Caco-2 (cell line): ENCODE measurements around the gene ELMOD1. TPM values are rescaled to one million over a fixed set of nuclear protein-coding genes. Genes with fewer than 3 reads are reported as not detected.

Source experiments
- BruUV-seq: library from RNA; stranded (reverse); fragments of 400-500 nt; replicated peaks from 2 replicates; lab custom pipeline; 2021; lab: Mats Ljungman, UMichigan
- CTCF ChIA-PET: fragments of 300-600 bp; sonication (Branson Sonifier 250); formaldehyde crosslinking; loops from one replicate; lab custom pipeline; 2022; ENCODE audit warnings: antibody characterized with exemption; lab: Charles Lee
- POLR2A ChIA-PET: fragments of 300-600 bp; sonication (Branson Sonifier 250); formaldehyde crosslinking; loops from one replicate; lab custom pipeline; 2022; ENCODE audit warnings: antibody characterized with exemption; lab: Charles Lee
- DNase-seq, 2 experiments: peaks; one replicate each; pipeline versions ENCODE4 v3.0.0 to v3.0.0-alpha.2; 2020 to 2022
- H3K27me3 ChIP-seq: replicated peaks from 2 replicates; pipeline ENCODE4 v1.6.0; 2011; ENCODE audit warnings: low read length; ENCODE audit not compliant: control insufficient read depth, insufficient read depth
- H3K36me3 ChIP-seq: 2 replicates; pipeline ENCODE4 v1.5.1; 2011; ENCODE audit warnings: low read length; ENCODE audit not compliant: control insufficient read depth, insufficient read depth
- H3K4me1 ChIP-seq: fragments of 250-450 bp; sonication (Bioruptor Pico); 2 replicates; pipeline ENCODE4 v1.5.1; 2020; ENCODE audit warnings: mild to moderate bottlenecking
- H3K4me3 ChIP-seq: 2 replicates; pipeline ENCODE4 v1.5.1; 2011; ENCODE audit warnings: low read depth, mild to moderate bottlenecking, control low read depth, low read length
- H3K9me3 ChIP-seq: fragments of 250-450 bp; sonication (Bioruptor Pico); 2 replicates; pipeline ENCODE4 v1.5.1; 2020; ENCODE audit warnings: mild to moderate bottlenecking, moderate library complexity
- H3K27ac Mint-ChIP-seq: one replicate; pipeline ENCODE4 v1.8.0; 2022; ENCODE audit warnings: mixed read lengths; ENCODE audit not compliant: unreplicated experiment
- H3K27me3 Mint-ChIP-seq: one replicate; pipeline ENCODE4 v1.8.0; 2022; ENCODE audit warnings: mixed read lengths; ENCODE audit not compliant: insufficient read depth, unreplicated experiment
- H3K36me3 Mint-ChIP-seq: one replicate; pipeline ENCODE4 v1.8.0; 2022; ENCODE audit warnings: mild to moderate bottlenecking, mixed read lengths; ENCODE audit not compliant: insufficient read depth, unreplicated experiment
- H3K4me1 Mint-ChIP-seq: one replicate; pipeline ENCODE4 v1.8.0; 2022; ENCODE audit warnings: low read depth, mixed read lengths; ENCODE audit not compliant: unreplicated experiment
- H3K4me3 Mint-ChIP-seq: one replicate; pipeline ENCODE4 v1.8.0; 2022; ENCODE audit warnings: mild to moderate bottlenecking, moderate library complexity, mixed read lengths; ENCODE audit not compliant: unreplicated experiment
- H3K9me3 Mint-ChIP-seq: one replicate; pipeline ENCODE4 v1.8.0; 2022; ENCODE audit warnings: mixed read lengths; ENCODE audit not compliant: unreplicated experiment
- intact Hi-C: fragments of 100-400 bp; cut with micrococcal nuclease; formaldehyde crosslinking; loops from one replicate; pipeline ENCODE4 v1.10.0; 2022; ENCODE audit not compliant: unreplicated experiment
- total RNA-seq: library from RNA; stranded (reverse); gene quantifications from 2 replicates; pipeline ENCODE4 v1.2.3, GENCODE V29; 2022
- TF ChIP-seq, protein P1 (sequence below), 2 experiments: fragments of 200-600 bp in 1 of 2; IDR thresholded peaks; 1 replicate in 1 of 2; 2 replicates in 1 of 2; pipeline versions ENCODE4 v1.5.1 to v1.8.0; 2011 to 2022; ENCODE audit warnings: antibody characterized with exemption in 1 of 2, control low read depth in 1 of 2, inconsistent platforms in 1 of 2, low read depth in 1 of 2, low read length in 1 of 2, mild to moderate bottlenecking in 1 of 2, moderate library complexity in 1 of 2; ENCODE audit not compliant: insufficient read depth in 1 of 2, severe bottlenecking in 1 of 2, unreplicated experiment in 1 of 2

The ELMOD1 gene
- total RNA-seq, 1 experiment from 2014 or later = not detected

DNA sequence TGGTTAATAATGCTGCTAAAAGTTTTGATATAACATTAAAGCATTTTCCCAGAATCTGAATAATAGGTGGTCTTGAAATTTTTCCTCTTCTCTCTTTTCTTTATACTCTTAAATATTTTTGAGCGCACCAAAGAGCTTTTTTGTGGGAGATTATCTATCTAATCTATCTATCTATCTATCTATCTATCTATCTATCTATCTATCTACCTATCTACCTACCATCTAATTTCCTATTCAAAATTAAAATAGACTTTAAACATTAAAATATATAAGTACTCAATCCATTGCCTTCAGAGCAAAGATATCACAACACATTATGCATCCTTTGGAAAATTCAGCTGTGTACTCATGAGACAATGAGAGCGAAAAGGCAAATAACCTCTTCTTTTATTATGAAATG is 55.8 kb downstream of the ELMOD1 start:
- peaks cover 19% of the 10 kb centered on the region for H3K27me3 Mint-ChIP-seq
- CTCF ChIA-PET = no interaction called here
- POLR2A ChIA-PET = interaction anchor here (0.6 kb wide), 1 partner anchor 13 kb away, joined by 3 read pairs; no protein-coding TSS in a partner anchor
- TF ChIP-seq, protein P1, sequence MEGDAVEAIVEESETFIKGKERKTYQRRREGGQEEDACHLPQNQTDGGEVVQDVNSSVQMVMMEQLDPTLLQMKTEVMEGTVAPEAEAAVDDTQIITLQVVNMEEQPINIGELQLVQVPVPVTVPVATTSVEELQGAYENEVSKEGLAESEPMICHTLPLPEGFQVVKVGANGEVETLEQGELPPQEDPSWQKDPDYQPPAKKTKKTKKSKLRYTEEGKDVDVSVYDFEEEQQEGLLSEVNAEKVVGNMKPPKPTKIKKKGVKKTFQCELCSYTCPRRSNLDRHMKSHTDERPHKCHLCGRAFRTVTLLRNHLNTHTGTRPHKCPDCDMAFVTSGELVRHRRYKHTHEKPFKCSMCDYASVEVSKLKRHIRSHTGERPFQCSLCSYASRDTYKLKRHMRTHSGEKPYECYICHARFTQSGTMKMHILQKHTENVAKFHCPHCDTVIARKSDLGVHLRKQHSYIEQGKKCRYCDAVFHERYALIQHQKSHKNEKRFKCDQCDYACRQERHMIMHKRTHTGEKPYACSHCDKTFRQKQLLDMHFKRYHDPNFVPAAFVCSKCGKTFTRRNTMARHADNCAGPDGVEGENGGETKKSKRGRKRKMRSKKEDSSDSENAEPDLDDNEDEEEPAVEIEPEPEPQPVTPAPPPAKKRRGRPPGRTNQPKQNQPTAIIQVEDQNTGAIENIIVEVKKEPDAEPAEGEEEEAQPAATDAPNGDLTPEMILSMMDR (IDR thresholded peaks at IDR 0.05; ENCODE audit: insufficient read depth in 1 of 2, low read depth in 1 of 2, low read length in 1 of 2, severe bottlenecking in 1 of 2, unreplicated experiment in 1 of 2) = no peak
- no peaks in the 10 kb centered on the region for H3K27me3 ChIP-seq
- no peaks in the 10 kb centered on the region for H3K4me1 Mint-ChIP-seq
- no peaks in the 10 kb centered on the region for H3K36me3 Mint-ChIP-seq
- H3K9me3 Mint-ChIP-seq = no peaks in the 10 kb centered on the region
- no peaks in the 10 kb centered on the region for H3K9me3 ChIP-seq
- intact Hi-C loops = no loop called here
- no peak for DNase-seq
- no peaks in the 10 kb centered on the region for H3K36me3 ChIP-seq
- BruUV-seq = no TSS peak
- no peaks in the 10 kb centered on the region for H3K4me1 ChIP-seq
- H3K4me3 Mint-ChIP-seq = no peak overlapping the region
- no peak overlapping the region for H3K27ac Mint-ChIP-seq
- H3K4me3 ChIP-seq = no peak overlapping the region

DNA sequence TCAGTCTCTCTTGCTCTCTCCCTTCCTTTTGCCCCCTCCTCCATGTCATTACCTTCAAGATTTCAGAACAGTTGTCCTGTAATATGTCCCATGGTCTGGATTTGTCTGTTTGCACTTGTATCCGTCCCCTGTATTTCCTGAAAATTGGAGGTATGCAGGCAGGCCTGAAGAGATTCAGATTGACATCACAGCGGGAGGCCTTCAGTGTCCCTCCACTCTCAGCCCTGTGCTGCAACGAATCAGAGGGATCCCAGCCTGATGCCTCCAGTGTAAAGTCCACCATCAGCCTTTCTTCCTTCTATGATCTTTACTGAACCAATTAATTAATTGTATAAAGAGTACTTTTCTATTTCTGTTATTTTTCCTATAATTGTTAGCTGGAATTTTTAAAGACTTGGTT is 57.3 kb downstream of the ELMOD1 start:
- Histone ChIP-seq H3K27me3 (no peaks in the 10 kb centered on the region), H3K4me3 (no peak overlapping the region), H3K9me3 (no peaks in the 10 kb centered on the region), H3K36me3 (no peaks in the 10 kb centered on the region), H3K4me1 (no peaks in the 10 kb centered on the region)
- intact Hi-C loops = no loop called here
- no peak overlapping the region for H3K4me3 Mint-ChIP-seq
- no peaks in the 10 kb centered on the region for H3K36me3 Mint-ChIP-seq
- peaks cover 22% of the 10 kb centered on the region for H3K27me3 Mint-ChIP-seq
- no peaks in the 10 kb centered on the region for H3K9me3 Mint-ChIP-seq
- BruUV-seq = no TSS peak
- DNase-seq = no peak
- ChIA-PET POLR2A (no interaction called here), CTCF (no interaction called here)
- no peak overlapping the region for H3K27ac Mint-ChIP-seq
- no peaks in the 10 kb centered on the region for H3K4me1 Mint-ChIP-seq
- TF ChIP-seq, protein P1 (IDR thresholded peaks at IDR 0.05; ENCODE audit: insufficient read depth in 1 of 2, low read depth in 1 of 2, low read length in 1 of 2, severe bottlenecking in 1 of 2, unreplicated experiment in 1 of 2) = no peak

DNA sequence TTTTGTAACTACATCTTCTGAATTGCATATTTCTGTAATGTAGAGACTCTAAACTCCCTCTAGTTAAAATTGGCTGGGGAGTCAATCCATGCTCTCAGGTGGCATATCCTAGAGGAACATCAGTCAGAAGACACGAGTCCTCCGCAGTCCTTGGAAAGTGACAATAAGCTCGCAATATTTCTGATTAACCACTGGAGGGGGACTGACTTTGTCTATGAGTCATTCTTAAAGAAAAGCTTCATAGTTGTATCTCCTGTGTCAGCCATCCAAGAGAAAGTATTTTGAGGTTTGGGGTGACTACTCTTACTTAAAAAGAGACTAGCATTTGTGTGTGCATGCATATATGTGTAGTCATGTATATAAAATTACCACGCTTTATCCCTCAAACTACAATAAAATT is 60.7 kb downstream of the ELMOD1 start:
- H3K4me3 Mint-ChIP-seq = no peak overlapping the region
- H3K27ac Mint-ChIP-seq = no peak overlapping the region
- no TSS peak for BruUV-seq
- H3K27me3 Mint-ChIP-seq = peaks cover 28% of the 10 kb centered on the region
- ChIA-PET POLR2A (no interaction called here), CTCF (interaction anchor here (0.6 to 1.3 kb wide), 4 partner anchors 15 to 125 kb away, joined by 3 to 5 read pairs (median 3); no protein-coding TSS in a partner anchor)
- intact Hi-C loops = loop anchor here (2.0 kb wide), 1 partner anchor 37 kb away; no protein-coding TSS in a partner anchor
- H3K4me3 ChIP-seq = no peak overlapping the region
- no peaks in the 10 kb centered on the region for H3K36me3 Mint-ChIP-seq
- H3K9me3 Mint-ChIP-seq = no peaks in the 10 kb centered on the region
- TF ChIP-seq, protein P1 (IDR thresholded peaks at IDR 0.05; ENCODE audit: insufficient read depth in 1 of 2, low read depth in 1 of 2, low read length in 1 of 2, severe bottlenecking in 1 of 2, unreplicated experiment in 1 of 2) = no peak
- no peaks in the 10 kb centered on the region for H3K4me1 ChIP-seq
- H3K27me3 ChIP-seq = no peaks in the 10 kb centered on the region
- H3K36me3 ChIP-seq = no peaks in the 10 kb centered on the region
- H3K9me3 ChIP-seq = no peaks in the 10 kb centered on the region
- H3K4me1 Mint-ChIP-seq = no peaks in the 10 kb centered on the region
- no peak for DNase-seq
